H9 (cell line): Measurements from ENCODE around the gene AIFM3. TPM values are rescaled to one million over a fixed set of nuclear protein-coding genes. Genes with fewer than 3 reads are reported as not detected.

Experiments
- DNase-seq: peaks from one replicate; pipeline ENCODE4 v3.0.0-alpha.2; 2017
- H2AFZ ChIP-seq: one replicate; pipeline ENCODE4 v1.6.1; 2013; ENCODE audit warnings: mild to moderate bottlenecking, low read length, control low read depth, moderate library complexity
- H2AK5ac ChIP-seq: 2 replicates; pipeline ENCODE4 v1.6.1; 2013; ENCODE audit warnings: low read length, control low read depth, mixed read lengths; ENCODE audit not compliant: insufficient read length
- H2BK120ac ChIP-seq: one replicate; pipeline ENCODE4 v1.6.1; 2013; ENCODE audit warnings: low read depth, mild to moderate bottlenecking, low read length, control low read depth, inconsistent platforms; ENCODE audit not compliant: poor library complexity, severe bottlenecking
- H2BK12ac ChIP-seq: 2 replicates; pipeline ENCODE4 v1.6.1; 2013; ENCODE audit warnings: low read length, control low read depth, mixed read lengths, low read depth; ENCODE audit not compliant: insufficient read length
- H2BK15ac ChIP-seq: 2 replicates; pipeline ENCODE4 v1.6.1; 2013; ENCODE audit warnings: low read depth, low read length, control low read depth
- H2BK20ac ChIP-seq: one replicate; pipeline ENCODE4 v1.6.1; 2013; ENCODE audit warnings: low read depth, mild to moderate bottlenecking, low read length, control low read depth, inconsistent platforms; ENCODE audit not compliant: poor library complexity, severe bottlenecking
- H2BK5ac ChIP-seq: 2 replicates; pipeline ENCODE4 v1.6.1; 2013; ENCODE audit warnings: low read length, control low read depth, mixed read lengths; ENCODE audit not compliant: insufficient read length
- H3K14ac ChIP-seq: 2 replicates; pipeline ENCODE4 v1.6.1; 2013; ENCODE audit warnings: low read length, control low read depth; ENCODE audit not compliant: insufficient read depth
- H3K18ac ChIP-seq: 2 replicates; pipeline ENCODE4 v1.6.1; 2013; ENCODE audit warnings: low read depth, mild to moderate bottlenecking, mixed read lengths, low read length, control low read depth; ENCODE audit not compliant: insufficient read length
- H3K23ac ChIP-seq: 2 replicates; pipeline ENCODE4 v1.6.1; 2013; ENCODE audit warnings: low read length, control low read depth, mixed read lengths, low read depth; ENCODE audit not compliant: insufficient read length
- H3K23me2 ChIP-seq: 2 replicates; pipeline ENCODE4 v1.6.1; 2013; ENCODE audit warnings: low read depth, mild to moderate bottlenecking, mixed read lengths, low read length, control low read depth; ENCODE audit not compliant: insufficient read length, poor library complexity, severe bottlenecking
- H3K27ac ChIP-seq: 2 replicates; pipeline ENCODE4 v1.5.1; 2013; ENCODE audit warnings: low read length, control low read depth, mixed read lengths, low read depth; ENCODE audit not compliant: insufficient read length
- H3K27me3 ChIP-seq: 2 replicates; pipeline ENCODE4 v1.6.1; 2013; ENCODE audit warnings: low read length, control low read depth, inconsistent platforms; ENCODE audit not compliant: insufficient read depth
- H3K4ac ChIP-seq: 2 replicates; pipeline ENCODE4 v1.6.1; 2013; ENCODE audit warnings: low read depth, mild to moderate bottlenecking, control low read depth, inconsistent platforms, low read length, moderate library complexity
- H3K4me1 ChIP-seq: 2 replicates; pipeline ENCODE4 v1.6.1; 2013; ENCODE audit warnings: low read length, control low read depth, inconsistent platforms; ENCODE audit not compliant: insufficient read depth
- H3K4me2 ChIP-seq: 2 replicates; pipeline ENCODE4 v1.6.1; 2013; ENCODE audit warnings: low read length, control low read depth, mixed read lengths; ENCODE audit not compliant: insufficient read length, insufficient read depth
- H3K56ac ChIP-seq: 2 replicates; pipeline ENCODE4 v1.6.1; 2013; ENCODE audit warnings: low read depth, mild to moderate bottlenecking, mixed read lengths, low read length, control low read depth; ENCODE audit not compliant: insufficient read length
- H3K79me1 ChIP-seq: 2 replicates; pipeline ENCODE4 v1.6.1; 2013; ENCODE audit warnings: low read depth, mild to moderate bottlenecking, moderate library complexity, low read length, control low read depth, inconsistent platforms; ENCODE audit not compliant: insufficient read depth, poor library complexity, severe bottlenecking
- H3K79me2 ChIP-seq: 2 replicates; pipeline ENCODE4 v1.6.1; 2013; ENCODE audit warnings: low read length, control low read depth, inconsistent platforms; ENCODE audit not compliant: insufficient read depth
- H3K9ac ChIP-seq: 2 replicates; pipeline ENCODE4 v1.6.1; 2013; ENCODE audit warnings: low read length, control low read depth, mixed read lengths; ENCODE audit not compliant: insufficient read length; ENCODE audit errors: extremely low read depth
- H3K9me3 ChIP-seq: one replicate; pipeline ENCODE4 v1.6.1; 2013; ENCODE audit warnings: low read depth, low read length, inconsistent platforms; ENCODE audit not compliant: control insufficient read depth
- H3T11ph ChIP-seq: one replicate; pipeline ENCODE4 v1.6.1; 2013; ENCODE audit warnings: mild to moderate bottlenecking, low read length, control low read depth, inconsistent platforms
- H4K20me1 ChIP-seq: one replicate; pipeline ENCODE4 v1.6.1; 2013; ENCODE audit not compliant: control insufficient read depth, insufficient read length, insufficient read depth
- H4K5ac ChIP-seq: 2 replicates; pipeline ENCODE4 v1.6.1; 2013; ENCODE audit warnings: low read depth, mild to moderate bottlenecking, mixed read lengths, low read length, control low read depth; ENCODE audit not compliant: insufficient read length
- H4K8ac ChIP-seq: replicated peaks from 2 replicates; pipeline ENCODE4 v1.6.1; 2013; ENCODE audit warnings: low read length, control low read depth, mixed read lengths, low read depth; ENCODE audit not compliant: insufficient read length
- H4K91ac ChIP-seq: 2 replicates; pipeline ENCODE4 v1.6.1; 2013; ENCODE audit warnings: low read depth, mild to moderate bottlenecking, moderate library complexity, mixed read lengths, low read length, control low read depth; ENCODE audit not compliant: insufficient read length
- H3K27ac Mint-ChIP-seq, 3 experiments: 2 replicates in 2 of 3; 3 replicates in 1 of 3; pipeline ENCODE4 v1.8.0; 2020 to 2021; ENCODE audit warnings: mixed read lengths in 3 of 3, mild to moderate bottlenecking in 1 of 3, moderate library complexity in 1 of 3
- H3K27me3 Mint-ChIP-seq: 2 replicates; pipeline ENCODE4 v1.8.0; 2021; ENCODE audit warnings: low read depth, mild to moderate bottlenecking, moderate library complexity, mixed read lengths
- H3K36me3 Mint-ChIP-seq, 3 experiments: 2 replicates in 2 of 3; 3 replicates in 1 of 3; pipeline ENCODE4 v1.8.0; 2020 to 2021; ENCODE audit warnings: low read depth in 3 of 3, mixed read lengths in 3 of 3; ENCODE audit not compliant: insufficient read depth in 1 of 3
- H3K4me1 Mint-ChIP-seq, 2 experiments: 2 replicates each; pipeline ENCODE4 v1.8.0; 2020; ENCODE audit warnings: mixed read lengths in 2 of 2
- H3K4me3 Mint-ChIP-seq, 2 experiments: 2 replicates in 1 of 2; 3 replicates in 1 of 2; pipeline ENCODE4 v1.8.0; 2020 to 2021; ENCODE audit warnings: mild to moderate bottlenecking in 2 of 2, mixed read lengths in 2 of 2, moderate library complexity in 1 of 2
- H3K9me3 Mint-ChIP-seq, 2 experiments: 2 replicates in 1 of 2; 3 replicates in 1 of 2; pipeline ENCODE4 v1.8.0; 2020; ENCODE audit warnings: mild to moderate bottlenecking in 2 of 2, mixed read lengths in 2 of 2, moderate library complexity in 1 of 2
- CTCF ChIP-seq: fragments of 200-600 bp; sonication (generic); conservative IDR thresholded peaks from 3 replicates; pipeline ENCODE4 v1.8.0; 2021; ENCODE audit warnings: antibody characterized with exemption, mild to moderate bottlenecking
- WGBS: extraction: QIAGEN DNeasy Blood & Tissue Kit; methylation state at CpG from one replicate; pipeline ENCODE4 v1.1.7; 2013; ENCODE audit warnings: missing lambda C conversion rate, low lambda C conversion rate, mixed read lengths; ENCODE audit not compliant: insufficient read length; ENCODE audit errors: extremely low coverage; 5-methylcytosine and 5-hydroxymethylcytosine counted together
- total RNA-seq: library from RNA; stranded (reverse); gene quantifications from 2 replicates; pipeline ENCODE4 v1.2.1, GENCODE V29; 2021

Gene AIFM3
- total RNA-seq, 1 experiment from 2014 or later: 1.9 TPM

GRCh38 chr22:20965104-20965887 is 1.8 kb upstream of the AIFM3 start:
- no peak overlapping the region for H3K56ac ChIP-seq
- Mint-ChIP-seq H3K36me3 (no peaks in the 10 kb centered on the region; a peak in 1 of 7 replicates), H3K27ac (no peak overlapping the region), H3K4me3 (peak overlapping the region; percentile 29 to 73; a peak in 3 of 5 replicates), H3K4me1 (peaks cover 18 to 23% of the 10 kb centered on the region in 2 experiments), H3K9me3 (no peaks in the 10 kb centered on the region; a peak in 1 of 5 replicates), H3K27me3 (peaks cover 84% of the 10 kb centered on the region)
- H3K9me3 ChIP-seq: no peaks in the 10 kb centered on the region
- no peak overlapping the region for H4K8ac ChIP-seq
- no peaks in the 10 kb centered on the region for H4K20me1 ChIP-seq
- DNase-seq: no peak
- no peak overlapping the region for H3K18ac ChIP-seq
- H3K4ac ChIP-seq: no peak overlapping the region
- no peaks in the 10 kb centered on the region for H3K79me2 ChIP-seq
- peaks cover 31% of the 10 kb centered on the region; the same call in 1 of the 2 replicates for H3K27me3 ChIP-seq
- H2AK5ac ChIP-seq: no peak overlapping the region
- no peak overlapping the region for H3K14ac ChIP-seq
- no peak overlapping the region for H3K23ac ChIP-seq
- no peak overlapping the region for H2BK15ac ChIP-seq
- no peak overlapping the region for H2BK20ac ChIP-seq
- no peak for TF ChIP-seq CTCF
- H3T11ph ChIP-seq: no peak overlapping the region
- no peak overlapping the region for H3K9ac ChIP-seq
- H3K79me1 ChIP-seq: no peaks in the 10 kb centered on the region
- no peak overlapping the region for H2BK120ac ChIP-seq
- no peak overlapping the region for H2BK5ac ChIP-seq
- H3K4me1 ChIP-seq: no peaks in the 10 kb centered on the region; the same call in 1 of the 2 replicates
- no peak overlapping the region for H4K91ac ChIP-seq
- H4K5ac ChIP-seq: no peak overlapping the region
- no peak overlapping the region for H2AFZ ChIP-seq
- H2BK12ac ChIP-seq: no peak overlapping the region
- no peaks in the 10 kb centered on the region for H3K23me2 ChIP-seq
- no CpG with 5 or more reads among the region's 65 CpGs for WGBS
- H3K4me2 ChIP-seq: no peak overlapping the region
- no peak overlapping the region for H3K27ac ChIP-seq
